ENCODE results near the gene PHF10. TPM values are rescaled to one million over a fixed set of nuclear protein-coding genes. Genes with fewer than 3 reads are reported as not detected.
"Not testable (repeated sequence)": the region's sequence is repeated elsewhere in the genome, so short reads cannot be mapped to it uniquely, and the experiment has no call there.

The PHF10 gene
- total RNA-seq, 1 experiment from 2014 or later, result 15.2 TPM

- in situ Hi-C loops (cut with HindIII; ENCODE audit: low pct_unique_long_range_greater_than_20kb, low sequenced_read_pairs), result no loop called here
- DNase-seq (ENCODE audit: low read depth, low spot score), result no peak
These were observed 1.1 kb upstream of the PHF10 start for GRCh38 chr6:169725125-169726048.

GRCh38 chr6:169723991-169724493 is 258 bp downstream of the PHF10 start:
- in situ Hi-C loops (cut with HindIII; ENCODE audit: low pct_unique_long_range_greater_than_20kb, low sequenced_read_pairs), result no loop called here

GRCh38 chr6:169723200-169723909 is 945 bp downstream of the PHF10 start:
- in situ Hi-C loops (cut with HindIII; ENCODE audit: low pct_unique_long_range_greater_than_20kb, low sequenced_read_pairs), result no loop called here
- peak; percentile 22 for DNase-seq (ENCODE audit: low read depth, low spot score)

More at GRCh38 chr6:169723991-169724493, 258 bp downstream of the PHF10 start:
- peak; percentile 16 for DNase-seq (ENCODE audit: low read depth, low spot score)

- peak; percentile 15 for DNase-seq (ENCODE audit: low read depth, low spot score)
- in situ Hi-C loops (cut with HindIII; ENCODE audit: low pct_unique_long_range_greater_than_20kb, low sequenced_read_pairs), result no loop called here
These were observed 1.7 kb downstream of the PHF10 start for GRCh38 chr6:169722362-169723199.

GRCh38 chr6:169720207-169720855 is 4.0 kb downstream of the PHF10 start:
- in situ Hi-C loops (cut with HindIII; ENCODE audit: low pct_unique_long_range_greater_than_20kb, low sequenced_read_pairs), result no loop called here

GRCh38 chr6:169719117-169719516 is 5.2 kb downstream of the PHF10 start:
- in situ Hi-C loops (cut with HindIII; ENCODE audit: low pct_unique_long_range_greater_than_20kb, low sequenced_read_pairs), result no loop called here
- no peak for DNase-seq (ENCODE audit: low read depth, low spot score)

More at GRCh38 chr6:169720207-169720855, 4.0 kb downstream of the PHF10 start:
- DNase-seq (ENCODE audit: low read depth, low spot score), result no peak

- in situ Hi-C loops (cut with HindIII; ENCODE audit: low pct_unique_long_range_greater_than_20kb, low sequenced_read_pairs), result no loop called here
- no peak for DNase-seq (ENCODE audit: low read depth, low spot score)
These were observed 9.7 kb downstream of the PHF10 start for GRCh38 chr6:169714595-169714994.

- in situ Hi-C loops (cut with HindIII; ENCODE audit: low pct_unique_long_range_greater_than_20kb, low sequenced_read_pairs), result no loop called here
These were observed 10.1 kb downstream of the PHF10 start for GRCh38 chr6:169714178-169714577.

GRCh38 chr6:169710009-169710408 is 14.3 kb downstream of the PHF10 start:
- DNase-seq (ENCODE audit: low read depth, low spot score), result no peak
- in situ Hi-C loops (cut with HindIII; ENCODE audit: low pct_unique_long_range_greater_than_20kb, low sequenced_read_pairs), result no loop called here

More at GRCh38 chr6:169714178-169714577, 10.1 kb downstream of the PHF10 start:
- no peak for DNase-seq (ENCODE audit: low read depth, low spot score)

- DNase-seq (ENCODE audit: low read depth, low spot score), result no peak
- in situ Hi-C loops (cut with HindIII; ENCODE audit: low pct_unique_long_range_greater_than_20kb, low sequenced_read_pairs), result no loop called here
These were observed 15.0 kb downstream of the PHF10 start for GRCh38 chr6:169709293-169709692.

GRCh38 chr6:169707772-169708171 is 16.5 kb downstream of the PHF10 start:
- no peak for DNase-seq (ENCODE audit: low read depth, low spot score)
- in situ Hi-C loops (cut with HindIII; ENCODE audit: low pct_unique_long_range_greater_than_20kb, low sequenced_read_pairs), result no loop called here

- in situ Hi-C loops (cut with HindIII; ENCODE audit: low pct_unique_long_range_greater_than_20kb, low sequenced_read_pairs), result no loop called here
- DNase-seq (ENCODE audit: low read depth, low spot score), result no peak
These were observed 21.5 kb downstream of the PHF10 start for GRCh38 chr6:169702840-169703246.

GRCh38 chr6:169701954-169702839 is 22.1 kb downstream of the PHF10 start, which contains the start of the genes C6orf120 and WDR27:
C6orf120 (plus strand) TSS chr6:169702126; CDS start chr6:169702460, 334 bp downstream.
WDR27 (minus strand) TSS chr6:169702029; CDS start chr6:169689005, 13,024 bp downstream.
- in situ Hi-C loops (cut with HindIII; ENCODE audit: low pct_unique_long_range_greater_than_20kb, low sequenced_read_pairs), result no loop called here
- peak; percentile 94 for DNase-seq (ENCODE audit: low read depth, low spot score)

- no peak for DNase-seq (ENCODE audit: low read depth, low spot score)
- in situ Hi-C loops (cut with HindIII; ENCODE audit: low pct_unique_long_range_greater_than_20kb, low sequenced_read_pairs), result no loop called here
These were observed 22.9 kb downstream of the PHF10 start for GRCh38 chr6:169701311-169701953.

GRCh38 chr6:169700296-169700695 is 24.0 kb downstream of the PHF10 start:
- DNase-seq (ENCODE audit: low read depth, low spot score), result no peak
- in situ Hi-C loops (cut with HindIII; ENCODE audit: low pct_unique_long_range_greater_than_20kb, low sequenced_read_pairs), result no loop called here

GRCh38 chr6:169697115-169697514 is 27.2 kb downstream of the PHF10 start:
- peak; percentile 17 for DNase-seq (ENCODE audit: low read depth, low spot score)
- in situ Hi-C loops (cut with HindIII; ENCODE audit: low pct_unique_long_range_greater_than_20kb, low sequenced_read_pairs), result not testable (repeated sequence)
